HG03039 (cell line): ENCODE measurements around the gene NPHS2.
"Not testable (repeated sequence)": the region's sequence is repeated elsewhere in the genome, so short reads cannot be mapped to it uniquely, and the experiment has no call there.

Experiments
- ATAC-seq: cut with Tn5 transposase; IDR thresholded peaks from one replicate; pipeline ENCODE4 v1.9.1; 2021; ENCODE audit warnings: mild to moderate bottlenecking, moderate library complexity; ENCODE audit not compliant: unreplicated experiment

NPHS2 gene

GRCh38 chr1:179548666-179549367, 26.9 kb downstream of the NPHS2 start:
- ATAC-seq, result no peak

GRCh38 chr1:179547021-179547535, 28.7 kb downstream of the NPHS2 start:
- no peak for ATAC-seq

GRCh38 chr1:179545321-179545720, 30.4 kb downstream of the NPHS2 start:
- ATAC-seq, result no peak

DNA sequence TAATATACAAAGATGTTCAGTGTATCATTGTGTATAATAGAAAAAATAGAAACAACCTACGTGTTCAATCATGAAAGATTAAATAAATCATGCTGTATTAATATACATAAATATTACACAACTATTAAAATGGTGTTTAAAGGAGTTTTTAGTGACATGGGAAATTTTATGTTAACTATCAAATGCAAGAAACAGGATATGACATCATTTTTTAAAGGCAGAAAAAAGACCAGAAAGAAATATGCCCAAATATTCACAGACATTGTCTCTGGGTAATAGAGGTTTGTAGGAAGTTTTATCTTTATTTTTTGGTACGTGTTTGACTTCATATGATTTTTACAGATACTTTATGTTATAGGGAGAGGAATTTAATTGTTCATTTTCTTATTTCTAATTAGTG, 34.0 kb downstream of the NPHS2 start:
- ATAC-seq, result no peak

- ATAC-seq, result no peak
These were observed 45.4 kb downstream of the NPHS2 start for GRCh38 chr1:179530352-179530751.

- ATAC-seq, result no peak
These were observed 46.1 kb downstream of the NPHS2 start for GRCh38 chr1:179529482-179530195.

DNA sequence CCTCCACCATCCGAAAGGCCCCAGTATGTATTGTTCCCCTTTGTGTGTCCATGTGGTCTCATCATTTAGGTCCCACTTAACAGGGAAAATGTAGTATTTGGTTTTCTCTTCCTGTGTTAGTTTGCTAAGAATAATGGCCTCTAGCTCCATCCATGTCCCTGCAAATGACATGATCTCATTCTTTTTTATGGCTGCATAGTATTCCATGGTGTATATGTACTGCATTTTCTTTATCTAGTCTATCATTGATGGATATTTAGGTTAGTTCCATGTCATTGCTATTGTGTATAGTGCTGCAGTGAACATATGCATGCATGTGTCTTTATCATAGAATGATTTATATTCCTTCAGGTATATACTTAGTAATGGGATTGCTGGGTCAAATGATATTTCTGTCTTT, 57.2 kb downstream of the NPHS2 start:
- not testable (repeated sequence) for ATAC-seq

GRCh38 chr1:179516976-179517705, 58.6 kb downstream of the NPHS2 start:
- no peak for ATAC-seq

- ATAC-seq, result no peak
These were observed 65.7 kb downstream of the NPHS2 start for GRCh38 chr1:179510038-179510437.

DNA sequence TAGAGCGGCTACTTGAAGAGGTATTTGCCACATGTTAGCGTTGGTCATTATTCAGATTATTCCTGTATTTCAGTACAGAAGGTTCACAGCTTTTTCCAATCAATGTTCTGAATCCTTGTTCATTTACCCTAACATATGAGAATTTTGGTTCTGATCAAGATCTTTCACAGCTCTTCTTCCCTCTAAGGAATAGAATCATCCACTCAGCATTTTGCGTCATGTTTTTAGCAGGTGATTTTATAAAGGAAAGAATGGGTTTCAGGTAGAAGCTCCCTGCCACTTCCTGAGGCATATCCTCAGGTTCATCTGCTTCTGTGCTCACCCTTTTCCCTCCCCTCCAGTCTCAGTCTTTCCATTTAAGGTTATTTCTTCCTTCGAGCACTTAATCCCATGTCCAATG, 66.4 kb downstream of the NPHS2 start:
- no peak for ATAC-seq

DNA sequence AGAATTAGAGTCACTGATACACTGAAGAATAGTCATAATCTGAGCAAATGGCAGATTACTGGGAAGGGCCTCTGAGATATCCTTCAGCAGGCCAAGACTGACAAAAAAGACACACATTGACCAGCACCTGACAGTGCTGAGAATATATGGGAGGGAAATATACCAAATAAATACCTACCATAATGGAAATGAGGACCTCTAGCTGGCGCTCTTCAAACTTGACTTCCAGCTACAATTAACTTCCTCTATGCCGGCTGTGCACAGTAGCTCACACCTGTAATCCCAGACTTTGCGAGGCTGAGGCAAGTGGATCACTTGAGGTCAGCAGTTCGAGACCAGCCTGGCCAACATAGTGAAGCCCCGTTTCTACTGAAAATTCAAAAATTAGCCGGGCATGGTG, 69.5 kb downstream of the NPHS2 start:
- ATAC-seq, result no peak
